A673 (cell line): ENCODE measurements around the gene KLHDC4. TPM values are rescaled to one million over a fixed set of nuclear protein-coding genes. Genes with fewer than 3 reads are reported as not detected.

ENCODE experiments used
- BruUV-seq: library from RNA; stranded (reverse); fragments of 400-500 nt; replicated peaks from 2 replicates; lab custom pipeline; 2021; lab: Mats Ljungman, UMichigan
- CTCF ChIA-PET: fragments of 300-600 bp; sonication (Branson Sonifier 250); formaldehyde crosslinking; loops from one replicate; lab custom pipeline; 2022; ENCODE audit warnings: antibody characterized with exemption; lab: Charles Lee
- POLR2A ChIA-PET: fragments of 300-600 bp; sonication (Branson Sonifier 250); formaldehyde crosslinking; loops from one replicate; lab custom pipeline; 2022; ENCODE audit warnings: antibody characterized with exemption; ENCODE audit not compliant: low non-redundant PET; lab: Charles Lee
- DNase-seq: peaks from one replicate; pipeline ENCODE4 v3.0.0-alpha.2; 2015; ENCODE audit warnings: low spot score
- H3K27ac ChIP-seq: fragments of 200-600 bp; sonication (generic); 2 replicates; pipeline ENCODE4 v1.5.1; 2016; ENCODE audit warnings: mixed run types, low read depth, mild to moderate bottlenecking, mixed read lengths, antibody characterized with exemption, low read length; ENCODE audit not compliant: poor library complexity, severe bottlenecking
- H3K27me3 ChIP-seq: fragments of 200-600 bp; sonication (generic); replicated peaks from 2 replicates; pipeline ENCODE4 v1.6.1; 2017; ENCODE audit warnings: mixed run types, low read depth, mild to moderate bottlenecking, mixed read lengths, antibody characterized with exemption, low read length; ENCODE audit not compliant: insufficient read depth, poor library complexity
- H3K36me3 ChIP-seq: fragments of 200-600 bp; sonication (generic); 2 replicates; pipeline ENCODE4 v1.6.1; 2016; ENCODE audit warnings: mixed run types, mild to moderate bottlenecking, mixed read lengths, antibody characterized with exemption, low read length; ENCODE audit not compliant: insufficient read depth, poor library complexity, severe bottlenecking
- H3K4me1 ChIP-seq: fragments of 200-600 bp; sonication (generic); 2 replicates; pipeline ENCODE4 v1.6.1; 2017; ENCODE audit warnings: mixed run types, mild to moderate bottlenecking, mixed read lengths, antibody characterized with exemption, low read length; ENCODE audit not compliant: insufficient read depth, poor library complexity, severe bottlenecking
- H3K4me3 ChIP-seq: fragments of 200-600 bp; sonication (generic); 2 replicates; pipeline ENCODE4 v1.5.1; 2016; ENCODE audit warnings: low read depth, mixed run types, mild to moderate bottlenecking, mixed read lengths, low read length; ENCODE audit not compliant: poor library complexity, severe bottlenecking
- H3K9me3 ChIP-seq: fragments of 200-600 bp; sonication (generic); 2 replicates; pipeline ENCODE4 v1.6.1; 2016; ENCODE audit warnings: mixed run types, low read depth, mild to moderate bottlenecking, mixed read lengths, antibody characterized with exemption, low read length; ENCODE audit not compliant: poor library complexity, severe bottlenecking
- EZH2 ChIP-seq: fragments of 200-600 bp; sonication (generic); IDR thresholded peaks from 2 replicates; pipeline ENCODE4 v1.6.1; 2017; ENCODE audit warnings: borderline replicate concordance, low read depth, mild to moderate bottlenecking, mixed read lengths, antibody characterized with exemption, low read length; ENCODE audit not compliant: poor library complexity, severe bottlenecking
- intact Hi-C: fragments of 100-400 bp; cut with micrococcal nuclease; formaldehyde crosslinking; loops from one replicate; pipeline ENCODE4 v1.10.0; 2022; ENCODE audit not compliant: unreplicated experiment
- total RNA-seq: library from RNA; stranded (reverse); gene quantifications from 2 replicates; pipeline ENCODE4 v1.2.3, GENCODE V29; 2021
- TF ChIP-seq, protein P1 (sequence below): fragments of 300-800, 200-600 bp; sonication (generic); conservative IDR thresholded peaks from 2 replicates; pipeline ENCODE4 v1.5.1; 2017; ENCODE audit warnings: low read depth, mild to moderate bottlenecking, antibody characterized with exemption, low read length, moderate library complexity, mixed read lengths

KLHDC4 gene
- total RNA-seq, 1 experiment from 2014 or later = 86.6 TPM

DNA sequence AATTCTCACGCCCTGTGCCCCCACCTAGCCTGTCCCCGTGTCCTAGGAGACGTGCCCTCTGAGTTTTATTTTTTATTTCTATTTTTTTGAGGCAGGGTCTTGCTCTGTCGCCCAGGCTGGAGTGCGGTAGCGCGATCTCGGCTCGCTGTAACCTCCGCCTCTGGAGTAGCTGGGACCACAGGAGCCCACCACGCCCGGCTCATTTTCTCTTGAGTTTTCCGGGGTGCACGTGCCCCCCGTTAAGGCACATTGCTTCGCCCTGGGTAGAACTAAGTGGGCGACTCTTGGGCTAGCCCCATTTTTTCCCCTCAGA, 655 bp upstream of the KLHDC4 start:
- peak overlapping the region; percentile 94 for H3K27ac ChIP-seq
- no TSS peak for BruUV-seq
- intact Hi-C loops = loop anchor here (5.0 to 10.0 kb wide), 2 partner anchors 362 to 806 kb away; partner anchors contain the start of gene ZC3H18
- H3K4me1 ChIP-seq = peaks cover 7% of the 10 kb centered on the region
- no peaks in the 10 kb centered on the region for H3K27me3 ChIP-seq
- ChIA-PET CTCF (interaction anchor here (0.7 to 1.1 kb wide), 3 partner anchors 13 to 105 kb away, joined by 4 to 5 read pairs (median 4); no protein-coding TSS in a partner anchor), POLR2A (interaction anchor here (0.6 kb wide), 1 partner anchor 94 kb away, joined by 3 read pairs; no protein-coding TSS in a partner anchor)
- H3K36me3 ChIP-seq = peaks cover 7% of the 10 kb centered on the region
- peak overlapping the region; percentile 96 for H3K4me3 ChIP-seq
- TF ChIP-seq, protein P1, sequence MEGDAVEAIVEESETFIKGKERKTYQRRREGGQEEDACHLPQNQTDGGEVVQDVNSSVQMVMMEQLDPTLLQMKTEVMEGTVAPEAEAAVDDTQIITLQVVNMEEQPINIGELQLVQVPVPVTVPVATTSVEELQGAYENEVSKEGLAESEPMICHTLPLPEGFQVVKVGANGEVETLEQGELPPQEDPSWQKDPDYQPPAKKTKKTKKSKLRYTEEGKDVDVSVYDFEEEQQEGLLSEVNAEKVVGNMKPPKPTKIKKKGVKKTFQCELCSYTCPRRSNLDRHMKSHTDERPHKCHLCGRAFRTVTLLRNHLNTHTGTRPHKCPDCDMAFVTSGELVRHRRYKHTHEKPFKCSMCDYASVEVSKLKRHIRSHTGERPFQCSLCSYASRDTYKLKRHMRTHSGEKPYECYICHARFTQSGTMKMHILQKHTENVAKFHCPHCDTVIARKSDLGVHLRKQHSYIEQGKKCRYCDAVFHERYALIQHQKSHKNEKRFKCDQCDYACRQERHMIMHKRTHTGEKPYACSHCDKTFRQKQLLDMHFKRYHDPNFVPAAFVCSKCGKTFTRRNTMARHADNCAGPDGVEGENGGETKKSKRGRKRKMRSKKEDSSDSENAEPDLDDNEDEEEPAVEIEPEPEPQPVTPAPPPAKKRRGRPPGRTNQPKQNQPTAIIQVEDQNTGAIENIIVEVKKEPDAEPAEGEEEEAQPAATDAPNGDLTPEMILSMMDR = no peak
- TF ChIP-seq EZH2 = no peak
- DNase-seq = no peak
- H3K9me3 ChIP-seq = no peaks in the 10 kb centered on the region

DNA sequence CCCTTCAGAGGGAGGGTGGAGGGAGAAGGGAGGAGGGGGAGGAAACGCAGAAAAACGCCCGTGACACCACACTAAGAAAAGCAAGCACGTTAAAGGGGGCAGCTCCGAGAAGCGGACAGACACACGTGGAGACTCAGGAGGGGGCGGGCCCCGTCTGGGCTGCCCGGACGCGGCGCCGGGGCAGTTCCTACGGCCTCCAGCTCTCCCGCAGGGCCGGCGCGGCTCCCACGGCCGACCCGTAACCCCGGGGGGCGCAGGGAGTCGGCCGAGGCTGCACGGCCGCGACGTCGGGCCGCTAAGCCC, 362 bp downstream of the KLHDC4 start:
- peak; percentile 46 for DNase-seq
- Histone ChIP-seq H3K9me3 (no peaks in the 10 kb centered on the region), H3K4me1 (peaks cover 7% of the 10 kb centered on the region), H3K27me3 (no peaks in the 10 kb centered on the region), H3K36me3 (peaks cover 14% of the 10 kb centered on the region), H3K27ac (peak overlapping the region; percentile 94), H3K4me3 (peak overlapping the region; percentile 96)
- CTCF ChIA-PET = interaction anchor here (1.1 kb wide), 1 partner anchor 14 kb away, joined by 4 read pairs; no protein-coding TSS in a partner anchor
- no peak for TF ChIP-seq EZH2
- TF ChIP-seq, protein P1 = no peak
- POLR2A ChIA-PET = interaction anchor here (0.5 kb wide), 1 partner anchor 225 kb away, joined by 15 read pairs; no protein-coding TSS in a partner anchor
- TSS peak; percentile 51 for BruUV-seq
- intact Hi-C loops = loop anchor here (5.0 to 10.0 kb wide), 2 partner anchors 361 to 807 kb away; partner anchors contain the start of gene ZC3H18

DNA sequence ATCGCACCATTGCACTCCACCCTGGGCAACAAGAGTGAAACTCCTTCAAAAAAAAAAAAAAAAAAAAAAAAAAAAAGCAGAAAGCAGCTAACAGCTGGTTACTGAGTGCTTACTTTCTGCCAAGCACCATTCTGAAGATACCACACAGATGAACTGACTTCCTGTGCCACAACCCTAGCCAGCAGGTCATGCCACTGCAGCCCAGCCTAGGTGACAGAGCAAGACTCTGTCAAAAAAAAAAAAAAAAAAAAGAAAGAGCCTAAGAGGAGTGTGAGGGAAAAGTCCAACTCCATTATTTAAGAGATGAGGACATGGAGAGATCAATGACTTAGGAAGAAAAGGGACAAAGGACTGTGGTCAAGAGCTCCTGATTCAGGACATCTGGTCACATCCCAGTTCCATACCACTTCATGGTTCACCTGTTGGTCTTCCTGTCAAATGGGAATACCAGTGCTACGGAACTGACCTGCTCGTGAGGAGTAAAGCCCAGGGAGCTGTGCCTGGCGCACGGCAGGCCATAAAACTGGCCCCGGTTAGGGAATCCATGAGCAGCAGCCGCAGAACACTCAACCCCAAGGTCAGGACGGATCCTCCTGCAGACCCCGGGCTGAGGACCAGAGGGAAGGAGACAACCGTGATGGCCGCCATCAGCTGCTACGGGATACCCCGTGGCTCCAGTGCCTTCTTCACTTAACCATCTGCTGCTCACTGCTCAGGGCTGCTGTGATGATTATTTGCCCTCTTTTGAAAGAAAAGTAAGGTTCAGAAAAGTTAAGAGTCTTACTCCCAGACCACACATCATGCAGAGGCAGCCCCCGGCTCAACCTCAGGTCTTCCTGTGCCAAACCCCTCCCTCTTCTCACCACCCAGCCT, 950 bp downstream of the KLHDC4 start:
- CTCF ChIA-PET = interaction anchor here (0.6 to 1.1 kb wide), 2 partner anchors 14 to 64 kb away, joined by 4 to 7 read pairs; no protein-coding TSS in a partner anchor
- BruUV-seq = no TSS peak
- H3K27ac ChIP-seq = peak overlapping the region; percentile 94
- H3K36me3 ChIP-seq = peaks cover 14% of the 10 kb centered on the region
- no peak for DNase-seq
- intact Hi-C loops = loop anchor here (5.0 to 10.0 kb wide), 2 partner anchors 360 to 807 kb away; partner anchors contain the start of gene ZC3H18
- no peaks in the 10 kb centered on the region for H3K9me3 ChIP-seq
- H3K4me1 ChIP-seq = peaks cover 7% of the 10 kb centered on the region
- POLR2A ChIA-PET = interaction anchor here (0.7 kb wide), 1 partner anchor 45 kb away, joined by 3 read pairs; no protein-coding TSS in a partner anchor
- H3K27me3 ChIP-seq = no peaks in the 10 kb centered on the region
- H3K4me3 ChIP-seq = peak overlapping the region; percentile 96
- TF ChIP-seq EZH2 = no peak
- TF ChIP-seq, protein P1 = no peak
